HG03095 (cell line): ENCODE measurements around the gene HEY2.
A peak's percentile ranks its signal among the peaks of the same experiment; 100 is the strongest.
"Not testable (repeated sequence)": the region's sequence is repeated elsewhere in the genome, so short reads cannot be mapped to it uniquely, and the experiment has no call there.

Experiments used
- ATAC-seq: cut with Tn5 transposase; IDR thresholded peaks from one replicate; pipeline ENCODE4 v1.9.1; 2021; ENCODE audit warnings: moderate library complexity; ENCODE audit not compliant: unreplicated experiment

The HEY2 gene

DNA sequence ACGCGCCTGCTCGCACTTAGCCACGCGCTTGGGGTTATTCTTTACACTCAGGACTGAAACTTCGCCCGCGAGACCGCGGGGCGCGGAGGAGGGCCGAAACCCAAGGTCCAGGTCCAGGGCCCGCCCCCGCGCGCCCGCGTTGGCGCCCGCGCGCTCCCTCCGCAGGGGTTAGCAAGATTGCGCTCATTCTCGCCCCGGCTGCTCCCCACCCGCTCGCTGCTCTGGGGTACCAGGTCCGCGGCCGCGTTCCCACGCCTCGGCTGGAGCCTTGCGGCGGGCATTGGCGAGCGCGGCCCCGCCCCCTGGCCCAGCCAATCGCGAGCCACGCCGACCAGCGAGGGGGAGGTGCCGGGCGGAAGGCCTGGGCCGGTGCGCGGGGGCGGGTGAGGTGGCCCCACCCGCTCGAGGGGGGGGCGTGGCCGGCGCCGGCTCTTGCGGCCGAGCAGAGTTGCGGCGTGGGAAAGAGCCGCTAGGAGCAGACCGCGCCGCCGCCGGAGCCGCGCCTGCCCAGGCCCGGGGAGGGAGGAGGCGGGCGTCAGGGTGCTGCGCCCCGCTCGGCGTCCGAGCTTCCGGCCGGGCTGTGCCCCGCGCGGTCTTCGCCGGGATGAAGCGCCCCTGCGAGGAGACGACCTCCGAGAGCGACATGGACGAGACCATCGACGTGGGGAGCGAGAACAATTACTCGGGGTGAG lies at the start of gene HEY2:
TSS of gene HEY2 (plus strand) at position 460 of the 692 bp plus-strand sequence. CDS start at position 605, 145 bp downstream.
- peak; percentile 87 for ATAC-seq

DNA sequence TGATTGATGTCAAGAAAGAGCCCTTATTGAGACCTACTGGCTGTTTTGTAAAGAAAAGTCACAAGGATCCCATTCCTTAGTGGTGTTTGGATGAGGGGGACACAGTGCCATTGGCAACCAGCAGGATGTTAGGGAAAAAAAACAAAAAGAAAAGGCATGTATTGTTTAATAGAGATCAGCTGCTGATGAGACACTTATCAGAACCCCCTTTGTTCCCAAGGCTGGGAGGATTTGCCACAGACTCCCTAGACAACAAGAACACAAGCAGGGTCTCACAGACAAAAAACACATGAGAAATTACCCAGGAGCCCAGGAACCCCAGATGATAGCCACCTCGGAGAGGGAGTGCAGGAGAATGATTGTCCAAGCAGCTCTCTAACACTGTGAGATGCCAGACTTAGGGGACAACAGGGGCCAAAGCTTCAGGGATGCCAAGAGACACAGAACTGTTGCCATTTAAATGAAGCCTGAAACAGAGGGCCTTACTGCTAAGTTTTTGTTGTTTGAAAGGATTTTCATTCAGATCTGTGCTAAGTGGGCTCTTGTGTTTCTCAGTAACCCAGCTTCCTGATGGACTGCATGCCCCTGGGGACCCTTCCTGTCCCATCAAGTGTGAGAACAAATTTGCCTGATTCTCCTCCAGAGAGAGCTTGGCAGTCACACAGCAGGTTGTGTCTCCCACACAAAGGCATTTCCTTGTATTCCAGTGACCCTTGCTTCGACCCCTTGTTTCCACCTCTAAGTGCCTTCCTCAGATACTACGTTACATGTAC lies 48.7 kb upstream of the HEY2 start:
- no peak for ATAC-seq

DNA sequence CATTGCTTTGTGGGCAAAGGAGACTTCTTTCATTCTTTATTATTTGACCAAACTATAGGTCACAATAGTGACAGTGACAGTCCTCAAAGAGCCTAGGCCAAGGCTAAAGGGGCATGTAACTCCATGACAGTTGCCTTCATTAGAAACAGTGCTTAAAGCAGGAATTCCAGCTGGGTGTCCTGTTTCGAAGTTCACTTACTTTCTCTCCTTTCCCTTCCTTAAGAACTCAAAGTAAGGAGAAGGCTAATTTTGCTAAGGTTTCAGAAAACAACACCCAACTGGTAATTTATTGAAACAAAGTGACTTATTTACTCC lies 48.1 kb upstream of the HEY2 start:
- no peak for ATAC-seq

DNA sequence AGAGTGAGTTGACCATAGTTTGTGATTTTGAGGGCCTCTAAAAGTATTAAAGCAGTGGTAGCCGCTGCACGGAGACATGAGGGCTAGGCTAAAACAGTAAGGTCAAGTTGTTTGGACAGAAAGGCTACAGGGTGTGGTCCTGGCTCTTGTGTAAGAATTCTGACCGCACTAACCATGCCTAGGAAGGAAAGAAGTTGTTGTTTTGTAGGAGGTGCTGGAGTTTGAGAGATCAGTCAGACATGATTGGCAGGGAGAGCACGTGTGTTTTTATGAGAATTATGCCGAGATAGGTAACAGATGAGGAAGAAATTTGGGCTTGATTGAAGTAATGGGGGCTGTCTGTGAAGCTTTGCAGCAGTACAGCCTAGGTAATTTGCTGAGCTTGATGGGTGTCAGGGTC lies 45.5 kb upstream of the HEY2 start:
- ATAC-seq: not testable (repeated sequence)

DNA sequence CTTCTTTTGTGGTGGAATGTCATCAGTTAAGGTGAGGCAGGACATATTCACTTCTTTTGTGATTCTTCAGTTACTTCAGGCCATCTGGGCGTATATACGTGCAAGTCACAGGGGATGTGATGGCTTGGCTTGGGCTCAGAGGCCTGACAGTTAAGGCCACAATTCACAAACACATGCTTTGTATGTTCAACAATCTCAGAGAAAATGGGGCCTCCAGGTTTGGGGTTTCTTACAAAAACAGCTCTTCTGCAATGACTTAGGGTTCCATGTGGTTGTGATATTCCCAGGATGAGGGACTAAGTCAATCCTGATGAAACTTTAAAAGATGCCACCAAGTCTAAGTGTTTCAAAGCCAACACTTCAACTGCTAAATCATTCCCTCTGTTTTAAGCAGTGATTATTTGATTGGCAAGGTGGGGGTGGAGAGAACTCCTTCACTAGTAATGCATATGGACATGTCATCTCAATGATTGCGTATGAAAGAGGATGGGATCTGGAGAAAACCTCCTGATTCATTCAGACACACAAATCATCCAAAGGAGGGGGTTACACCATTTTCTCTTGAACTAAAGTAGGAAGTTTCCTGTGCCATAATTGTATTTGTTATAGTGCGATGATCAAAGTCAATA lies 41.7 kb upstream of the HEY2 start:
- ATAC-seq: no peak

DNA sequence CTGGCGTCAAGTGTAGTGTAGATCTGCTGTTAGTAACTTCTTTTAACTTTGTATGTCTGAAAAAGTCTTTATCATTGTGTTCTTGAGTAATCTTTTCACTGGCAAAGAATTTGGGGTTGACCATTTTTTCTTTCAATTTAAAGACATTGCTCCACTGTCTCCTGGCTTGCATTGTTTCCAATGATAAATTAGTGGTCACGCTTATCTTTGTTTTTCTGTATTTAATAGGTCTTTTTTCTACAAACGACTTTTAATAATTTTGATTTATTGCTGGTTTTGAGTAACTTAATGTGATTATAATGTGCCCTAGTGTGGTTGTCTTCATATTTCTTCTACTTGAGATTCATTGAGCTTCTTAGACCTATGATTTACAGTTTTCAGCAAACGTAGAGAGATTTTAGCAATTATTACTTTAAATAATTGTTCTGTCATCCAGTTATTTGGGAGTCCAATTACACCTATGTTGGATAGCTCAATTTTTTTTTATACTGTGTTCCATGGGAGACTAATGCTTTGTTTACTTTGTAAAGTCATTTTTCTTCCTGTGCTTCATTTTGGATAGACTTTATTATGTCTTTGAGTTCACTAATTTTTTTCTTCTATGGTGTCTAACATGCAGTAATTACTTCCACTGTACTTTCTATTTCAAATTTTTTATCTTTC lies 38.3 kb upstream of the HEY2 start:
- ATAC-seq: no peak

DNA sequence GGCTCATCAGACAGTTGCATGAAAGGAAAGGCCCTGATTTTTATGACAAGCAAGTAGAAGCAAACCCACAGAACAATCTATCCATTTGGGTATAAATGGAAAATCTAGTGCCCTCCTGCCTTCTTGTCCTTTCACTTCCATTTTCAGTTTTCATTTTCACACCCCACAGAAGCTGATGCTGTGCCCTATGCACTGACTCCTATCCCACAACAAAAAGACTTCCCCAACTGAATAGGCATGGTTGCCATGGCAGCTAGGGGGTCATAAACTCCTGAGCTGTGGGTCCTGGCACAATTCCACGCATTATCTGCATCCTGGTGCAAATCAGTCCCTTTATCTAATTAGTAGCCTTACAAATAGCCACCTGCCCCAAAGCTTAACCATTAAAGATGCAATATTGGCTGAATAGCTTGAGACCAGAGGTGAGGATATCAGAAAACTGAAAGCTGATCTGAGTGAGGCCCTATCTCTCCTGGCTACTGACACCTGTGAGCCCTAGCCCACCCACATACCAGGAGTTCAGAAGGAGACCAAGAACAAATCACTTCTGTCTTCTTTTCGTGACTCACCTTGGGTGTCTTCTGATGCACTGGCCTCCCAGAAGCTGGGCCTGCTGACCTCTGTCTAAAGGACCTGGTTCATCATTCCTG lies 34.9 kb upstream of the HEY2 start:
- peak; percentile 34 for ATAC-seq

DNA sequence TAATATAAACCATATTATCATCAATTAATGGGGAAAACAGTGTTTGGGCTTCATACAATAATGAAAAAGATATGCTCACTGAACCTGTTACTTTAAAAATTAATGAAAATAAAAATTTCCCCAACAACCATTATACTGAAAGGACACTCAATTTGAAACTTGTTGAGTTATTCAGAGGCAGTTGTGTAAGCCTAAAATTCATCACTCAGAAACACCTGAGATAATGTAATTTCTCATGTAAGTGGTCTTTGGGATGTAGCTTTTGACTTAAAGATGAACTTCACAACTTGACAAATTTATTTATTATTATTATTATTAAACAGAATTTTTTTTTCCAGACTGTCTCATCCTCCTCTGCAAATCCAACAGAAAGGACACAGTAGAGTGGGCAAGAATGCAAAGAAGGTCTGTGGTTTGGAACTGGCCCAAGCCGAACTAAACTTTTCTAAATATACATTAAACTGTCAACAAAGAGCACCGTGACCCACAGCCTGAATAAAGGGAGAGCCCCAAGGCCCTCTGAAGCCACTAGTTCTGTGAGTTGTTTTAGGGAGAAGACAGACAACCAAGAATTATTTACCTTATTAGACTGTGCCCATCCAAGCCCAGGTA lies 32.2 kb upstream of the HEY2 start:
- peak; percentile 92 for ATAC-seq

DNA sequence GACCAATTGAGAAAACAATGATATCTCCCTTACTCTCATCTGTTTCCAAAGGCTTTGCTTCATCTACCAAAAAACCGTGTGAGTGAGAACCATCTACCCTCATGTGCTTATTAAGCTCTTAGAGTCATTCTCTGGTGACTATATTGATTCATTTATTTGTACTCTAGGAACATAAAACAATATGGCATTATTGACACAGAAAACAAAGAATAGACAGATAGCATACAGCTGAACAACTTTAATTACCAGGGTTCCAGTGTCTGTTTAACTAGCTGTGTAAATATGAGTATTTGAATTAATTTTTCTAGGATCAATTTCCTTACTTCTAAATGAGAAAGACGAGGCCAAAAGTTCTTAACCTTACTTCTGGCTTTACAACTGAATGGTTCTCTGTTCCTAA lies 31.3 kb upstream of the HEY2 start:
- ATAC-seq: no peak

DNA sequence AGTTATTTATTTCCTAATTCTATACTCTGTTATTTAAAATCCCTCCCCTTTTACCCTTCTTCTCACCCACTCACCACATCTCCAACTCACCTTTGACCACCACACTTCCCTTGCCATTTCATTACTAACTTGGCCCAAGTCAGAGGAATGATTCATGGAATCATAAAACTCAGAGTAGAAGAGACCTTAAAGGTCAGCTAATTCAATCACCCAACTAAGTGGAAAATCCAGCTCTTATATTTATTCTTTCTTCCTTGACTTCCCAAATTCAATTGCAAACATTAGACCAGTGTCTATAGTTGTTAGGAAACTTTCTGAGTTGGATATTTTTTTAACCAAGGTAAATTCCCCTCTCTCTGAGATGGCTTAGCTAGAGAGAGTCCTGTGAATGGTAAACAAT lies 26.5 kb upstream of the HEY2 start:
- ATAC-seq: no peak

DNA sequence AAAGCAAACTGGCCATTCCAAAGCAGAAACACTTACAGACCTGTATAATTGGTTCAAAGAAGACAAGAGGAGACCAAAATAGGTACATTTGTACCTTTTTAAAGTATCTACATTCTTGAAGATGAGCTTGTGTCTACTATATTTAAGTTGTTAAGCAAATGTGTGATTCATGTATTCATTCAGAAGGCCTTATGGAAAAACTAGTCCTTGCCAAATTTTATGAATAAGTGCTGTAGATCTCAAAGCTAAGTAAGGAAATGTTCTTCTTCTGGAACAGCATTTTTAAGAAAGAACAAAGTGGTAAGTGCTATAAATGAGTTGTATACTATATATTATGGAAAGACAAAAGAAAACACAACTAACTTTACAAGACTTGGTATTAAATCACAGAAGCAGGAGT lies 22.2 kb upstream of the HEY2 start:
- ATAC-seq: no peak

DNA sequence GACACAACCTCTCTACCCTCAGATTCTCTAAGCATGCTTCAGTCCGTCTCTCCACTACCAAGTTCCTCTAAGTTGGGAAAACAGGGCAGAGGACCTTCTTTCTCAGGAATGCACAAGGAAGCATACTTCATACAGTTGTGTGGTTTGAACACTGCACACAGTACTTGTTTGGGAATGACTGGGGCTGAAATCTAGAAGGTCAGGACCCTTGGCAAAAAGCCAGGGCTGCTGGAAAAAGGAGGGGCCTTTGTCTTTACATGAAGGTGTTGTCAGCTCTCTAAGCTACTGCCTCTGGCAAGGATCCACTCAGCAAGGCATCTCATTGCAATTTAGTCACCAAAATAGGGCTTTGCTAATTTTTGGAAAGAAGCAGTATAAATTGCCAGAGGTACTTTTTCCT lies 20.7 kb upstream of the HEY2 start:
- no peak for ATAC-seq

DNA sequence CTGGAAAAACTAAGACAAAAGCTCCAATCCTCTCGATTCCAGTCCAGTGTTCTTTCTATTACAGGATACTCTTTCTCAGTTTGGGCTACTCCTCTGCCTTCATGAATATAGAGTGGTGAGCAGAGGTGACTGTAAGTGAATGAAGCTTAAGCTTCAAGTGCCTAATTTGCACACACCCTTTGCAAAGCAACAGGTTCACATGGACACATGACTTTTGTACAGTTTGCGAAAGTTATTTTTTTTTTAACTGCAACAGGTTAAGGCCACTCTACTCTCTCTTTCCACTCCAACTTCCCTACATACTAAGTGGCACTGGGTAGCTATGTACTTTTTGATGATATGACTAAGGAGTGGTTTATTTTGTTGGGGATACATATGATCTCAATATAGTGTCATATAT lies 19.4 kb upstream of the HEY2 start:
- no peak for ATAC-seq

DNA sequence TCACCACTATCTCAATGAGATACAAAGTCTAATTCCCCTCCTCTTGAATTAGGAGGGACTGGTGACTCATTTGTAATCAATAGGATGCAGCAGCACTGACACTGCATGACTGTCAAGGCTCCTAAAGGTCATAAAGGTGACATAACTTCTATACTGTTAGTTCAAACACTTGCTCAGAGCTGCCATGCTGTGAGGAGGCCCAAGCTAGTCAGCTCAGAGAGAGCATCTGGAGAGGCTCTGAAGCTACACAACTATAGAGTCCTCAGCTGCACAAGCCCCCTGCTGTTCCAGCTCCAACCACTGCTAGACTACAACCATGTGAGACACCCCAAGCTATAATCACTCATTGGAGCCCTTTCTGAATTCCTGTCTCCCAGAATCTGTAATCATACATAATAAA lies 17.0 kb upstream of the HEY2 start:
- peak; percentile 55 for ATAC-seq

DNA sequence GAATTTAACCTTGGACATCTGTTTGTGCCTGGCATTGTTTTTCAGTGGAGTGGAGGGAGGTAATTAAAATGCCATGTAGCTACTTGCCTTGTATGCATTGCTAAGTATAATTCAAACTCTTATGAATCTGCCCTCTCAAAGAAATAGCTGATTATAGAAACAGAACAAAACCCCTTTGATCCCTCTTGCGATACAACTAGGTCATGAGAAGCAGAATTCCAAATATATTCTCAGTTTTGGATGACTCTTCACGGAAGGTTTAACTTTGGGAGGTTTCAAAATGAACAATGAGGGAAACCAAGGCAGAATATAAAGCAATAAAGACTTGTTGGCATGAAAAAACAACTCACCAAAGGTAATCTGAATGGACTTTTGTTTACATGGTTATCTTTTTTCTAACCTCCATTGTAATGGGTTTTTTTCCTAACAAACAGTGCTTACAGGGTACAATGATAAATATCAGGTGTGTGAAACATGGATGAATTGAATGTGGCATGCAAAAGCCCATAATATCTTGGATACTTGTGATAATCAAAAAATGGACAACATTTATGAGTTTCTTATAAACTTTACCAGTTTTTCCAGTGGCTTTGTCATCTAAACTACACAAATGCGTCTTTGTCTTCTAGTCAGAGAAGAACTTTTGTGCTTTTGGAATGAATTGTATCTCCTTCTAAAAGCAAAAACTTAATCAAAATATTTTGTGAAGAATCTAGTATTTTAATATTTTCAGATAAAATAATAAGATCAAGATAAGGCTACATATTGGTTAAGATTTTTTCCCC lies 15.7 kb upstream of the HEY2 start:
- no peak for ATAC-seq

DNA sequence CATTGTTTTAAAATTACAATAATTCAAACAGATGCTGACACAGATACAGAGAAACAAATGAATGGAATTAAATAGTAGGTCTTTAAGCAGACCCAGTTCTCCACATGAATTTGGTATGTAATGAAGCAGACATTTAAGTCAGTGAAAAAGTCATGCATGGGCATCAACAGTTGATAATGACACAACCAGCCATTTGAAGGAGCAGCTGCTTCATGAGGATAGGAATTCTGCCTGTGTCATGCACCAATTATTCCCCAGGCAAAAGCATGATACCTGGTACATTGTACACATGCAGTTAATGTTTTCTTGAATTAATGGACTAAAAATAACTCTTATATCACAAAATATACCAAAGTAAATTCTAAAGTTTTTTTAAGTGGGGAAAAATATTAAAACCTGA lies 11.2 kb upstream of the HEY2 start:
- ATAC-seq: no peak

DNA sequence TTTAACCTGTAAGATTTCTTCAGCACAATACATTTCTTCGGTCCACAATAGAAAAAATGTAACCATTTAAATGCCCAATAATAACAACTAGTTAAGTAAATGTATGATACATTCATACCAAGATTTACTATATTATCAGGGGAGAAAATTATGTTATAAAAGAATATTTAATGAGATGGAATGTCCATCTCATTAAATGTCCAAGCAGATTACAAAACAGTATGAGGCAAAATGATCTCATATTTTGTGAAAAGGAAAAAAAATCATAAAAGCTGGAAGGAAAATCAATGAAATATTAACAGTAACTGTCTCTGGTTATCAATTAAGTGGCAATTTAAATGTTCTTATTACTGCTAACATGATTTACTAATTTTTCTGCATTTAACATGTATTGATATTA lies 10.1 kb upstream of the HEY2 start:
- ATAC-seq: no peak

DNA sequence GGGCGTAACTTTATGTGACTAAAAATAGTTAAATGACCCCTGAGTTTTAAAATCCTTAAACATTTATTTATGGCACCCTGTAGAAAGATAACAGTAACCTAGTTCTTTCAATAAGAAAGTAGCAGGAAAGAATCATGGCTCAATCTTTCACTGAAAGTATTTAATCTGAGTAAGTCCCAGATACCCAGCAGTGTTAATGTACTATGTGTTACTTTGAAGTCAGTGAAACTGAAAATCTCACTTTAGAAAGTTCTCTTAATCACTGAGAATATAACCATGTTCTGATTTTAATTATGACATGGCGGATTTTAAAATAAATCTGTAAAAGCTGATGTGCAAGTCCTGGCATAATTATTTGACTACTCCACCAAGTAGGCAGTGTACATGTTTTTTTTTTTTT lies 8.1 kb upstream of the HEY2 start:
- ATAC-seq: no peak

DNA sequence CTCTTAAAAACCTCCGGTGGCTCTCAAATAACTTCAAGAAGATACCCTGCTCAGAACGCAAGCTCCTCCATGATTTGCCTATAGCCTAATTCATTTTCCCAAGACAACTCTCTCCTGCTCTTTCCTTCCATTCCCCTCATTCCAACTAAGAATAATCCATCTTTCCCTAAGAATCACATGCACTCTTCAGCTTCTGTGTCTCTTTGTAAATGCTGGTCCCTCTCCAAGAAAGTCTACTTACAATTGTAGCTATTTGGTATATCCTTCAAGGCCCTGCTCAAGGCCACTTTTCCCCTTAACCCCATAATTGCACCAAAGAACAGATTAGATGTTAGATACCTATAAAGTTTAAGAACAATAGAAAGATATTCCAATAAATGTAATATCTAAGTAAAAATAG lies 7.4 kb upstream of the HEY2 start:
- ATAC-seq: no peak

DNA sequence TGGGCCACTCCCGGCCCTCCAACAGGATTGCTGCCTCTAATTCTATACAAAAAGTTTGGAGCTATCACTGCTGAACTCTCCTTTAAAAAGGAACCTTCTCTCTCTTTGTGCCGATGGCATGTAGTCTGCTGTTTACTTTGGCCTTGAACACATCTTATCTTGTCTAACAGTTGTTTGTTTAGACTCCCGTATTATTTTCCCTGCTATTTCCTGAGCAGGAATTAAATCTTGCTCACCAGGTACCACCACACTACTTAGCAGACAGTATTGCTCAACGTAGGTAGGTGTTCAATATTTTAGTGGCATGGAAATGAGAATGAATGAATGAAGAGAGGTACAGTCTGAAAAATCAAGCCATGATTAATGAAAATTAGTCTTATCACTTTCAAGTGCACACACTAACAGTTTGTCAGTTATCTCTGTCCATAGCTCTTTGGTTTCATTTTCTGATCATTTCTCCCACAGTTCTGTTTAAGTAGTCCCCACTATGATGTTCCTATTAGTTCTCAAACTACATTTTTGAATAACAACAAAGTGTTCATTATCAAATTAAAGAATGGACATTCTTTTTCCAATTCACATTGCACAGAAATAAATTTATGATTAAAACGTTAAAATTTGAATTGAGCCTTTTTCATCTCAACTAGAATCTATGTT lies 6.8 kb upstream of the HEY2 start:
- no peak for ATAC-seq
